ENCODE measurements around the gene MEP1A.

DNA sequence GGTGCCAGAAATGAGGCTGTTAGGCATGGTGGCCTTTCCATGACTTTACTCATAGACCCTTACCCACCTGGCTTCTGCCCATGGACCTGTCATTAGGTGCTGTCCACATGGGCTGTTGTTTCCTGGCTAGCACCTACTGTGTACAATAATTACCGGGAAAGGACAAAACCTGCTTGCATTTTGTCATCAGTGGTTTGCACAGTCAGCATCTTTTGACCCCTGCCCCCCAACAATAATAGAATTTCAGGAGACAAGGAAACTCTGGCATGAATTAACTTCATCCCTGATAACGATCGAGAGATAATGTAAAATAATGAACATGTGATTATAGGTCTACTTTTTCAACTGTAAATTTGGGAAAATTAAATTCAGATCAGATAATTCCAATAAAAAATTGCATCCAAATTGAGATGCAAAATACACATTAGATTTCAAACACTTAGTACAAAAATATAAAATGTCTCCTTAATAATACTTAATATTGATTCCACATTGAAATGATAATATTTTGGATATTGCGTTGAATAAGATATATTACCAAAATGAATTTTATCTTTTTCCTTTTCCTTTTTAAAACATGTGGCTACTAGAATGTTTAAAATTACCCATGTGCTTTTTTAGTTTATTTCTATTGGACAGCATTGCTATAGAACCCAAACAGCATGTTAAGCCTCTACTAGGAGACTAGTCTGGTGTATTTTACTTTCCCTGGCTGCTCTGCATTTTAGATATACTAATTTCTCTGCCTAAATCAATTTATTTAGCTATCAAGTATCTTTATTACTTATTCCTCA lies 34.0 kb upstream of the MEP1A start:
- TF ChIP-seq POLR2A (IDR thresholded peaks at IDR 0.05) (no peak), POLR2AphosphoS5 (IDR thresholded peaks at IDR 0.05) (no peak), CTCF (IDR thresholded peaks at IDR 0.05) (no peak)

Data from gastroesophageal sphincter (tissue), 3 donors.